GM12878 (cell line): ENCODE results near the gene SOWAHC. TPM values are rescaled to one million over a fixed set of nuclear protein-coding genes. Genes with fewer than 3 reads are reported as not detected.

Experiments
- ATAC-seq: fragments of 200-7000 bp; cut with Tn5 transposase; 3 replicates; pipeline ENCODE4 v1.9.1; 2020; ENCODE audit warnings: mild to moderate bottlenecking, moderate library complexity
- BruUV-seq: library from RNA; stranded (reverse); fragments of 400-500 nt; replicated peaks from 2 replicates; lab custom pipeline; 2021; lab: Mats Ljungman, UMichigan
- CTCF ChIA-PET: fragments of 300-600 bp; sonication (Branson Sonifier 250); formaldehyde crosslinking; extraction: SDS; loops from one replicate; lab custom pipeline; 2021; ENCODE audit warnings: inconsistent platforms; lab: Yijun Ruan, JAX
- POLR2A ChIA-PET: fragments of 350-600 bp; formaldehyde crosslinking; extraction: SDS; loops from one replicate; lab custom pipeline; 2021; ENCODE audit warnings: inconsistent platforms; lab: Charles Lee
- RAD21 ChIA-PET: fragments of 300-600 bp; sonication (Branson Sonifier 250); formaldehyde crosslinking; loops from one replicate; lab custom pipeline; 2023; ENCODE audit warnings: antibody characterized with exemption; ENCODE audit not compliant: unreplicated experiment; lab: Charles Lee
- SMC1A ChIA-PET: fragments of 300-600 bp; sonication (Branson Sonifier 250); formaldehyde crosslinking; loops from one replicate; lab custom pipeline; 2023; ENCODE audit not compliant: unreplicated experiment, uncharacterized antibody; lab: Charles Lee
- DNase-seq: peaks from one replicate; pipeline ENCODE4 v3.0.0-alpha.2; 2011; ENCODE audit warnings: low read depth, low spot score
- FAIRE-seq: peaks from 3 replicates; lab custom pipeline; 2011; peaks lifted over from hg19 to GRCh38; lab: Jason Lieb, UNC
- H2AFZ ChIP-seq: 2 replicates; pipeline ENCODE4 v1.6.0; 2011; ENCODE audit warnings: low read depth, low read length, control low read depth; ENCODE audit not compliant: control insufficient read depth
- H3K27ac ChIP-seq: 2 replicates; pipeline ENCODE4 v1.5.1; 2011; ENCODE audit warnings: control low read depth; ENCODE audit not compliant: control insufficient read depth, insufficient read depth
- H3K27me3 ChIP-seq, 2 experiments: replicated peaks in 1 of 2; 2 replicates each; pipeline versions ENCODE4 v1.6.0 to v1.6.1; 2011; ENCODE audit warnings: low read length in 1 of 2; ENCODE audit not compliant: control insufficient read depth in 2 of 2, insufficient read depth in 2 of 2
- H3K36me3 ChIP-seq, 2 experiments: 2 replicates each; pipeline ENCODE4 v1.5.1; 2011; ENCODE audit warnings: low read length in 1 of 2; ENCODE audit not compliant: control insufficient read depth in 2 of 2, insufficient read depth in 2 of 2
- H3K4me1 ChIP-seq: 2 replicates; pipeline ENCODE4 v1.6.1; 2011; ENCODE audit warnings: mild to moderate bottlenecking, low read length, moderate library complexity, mixed read lengths; ENCODE audit not compliant: control insufficient read depth, insufficient read depth
- H3K4me2 ChIP-seq: 2 replicates; pipeline ENCODE4 v1.6.0; 2011; ENCODE audit warnings: control low read depth; ENCODE audit not compliant: control insufficient read depth, insufficient read depth
- H3K4me3 ChIP-seq: fragments of 200-600 bp; sonication (generic); 2 replicates; pipeline ENCODE4 v1.5.1; 2016
- H3K79me2 ChIP-seq: 2 replicates; pipeline ENCODE4 v1.6.0; 2011; ENCODE audit warnings: low read length; ENCODE audit not compliant: control insufficient read depth, insufficient read depth
- H3K9ac ChIP-seq: 2 replicates; pipeline ENCODE4 v1.8.0; 2011; ENCODE audit warnings: low read length, control low read depth, mixed read lengths; ENCODE audit not compliant: control insufficient read depth, insufficient read depth
- H3K9me3 ChIP-seq: replicated peaks from 3 replicates; pipeline ENCODE4 v1.5.1; 2011; ENCODE audit warnings: mild to moderate bottlenecking, low read length; ENCODE audit not compliant: control insufficient read depth, insufficient read depth
- H4K20me1 ChIP-seq: 2 replicates; pipeline ENCODE4 v1.6.0; 2011; ENCODE audit not compliant: control insufficient read depth, insufficient read depth
- BACH1 ChIP-seq: fragments of 450-650 bp; IDR thresholded peaks from 2 replicates; pipeline ENCODE4 v1.6.1; 2017; ENCODE audit warnings: mild to moderate bottlenecking, borderline replicate concordance
- NFYB ChIP-seq: IDR thresholded peaks from 2 replicates; pipeline ENCODE4 v1.6.1; 2011; ENCODE audit warnings: low read depth, mild to moderate bottlenecking, low read length, improper control_type of control experiment, moderate library complexity; ENCODE audit not compliant: insufficient read depth
- RELA ChIP-seq: fragments of 450-650 bp; IDR thresholded peaks from 2 replicates; pipeline ENCODE4 v1.8.0; 2014; ENCODE audit warnings: borderline replicate concordance; ENCODE audit not compliant: partially characterized antibody
- WGBS: methylation state at CpG from one replicate; pipeline ENCODE4 v1.1.6; 2016; ENCODE audit warnings: low lambda C conversion rate; ENCODE audit not compliant: insufficient replicate concordance, insufficient coverage; ENCODE audit errors: missing lambda C conversion rate; 5-methylcytosine and 5-hydroxymethylcytosine counted together
- in situ Hi-C: fragments of 300-500 bp; cut with MboI; formaldehyde crosslinking; loops from 9 replicates; pipeline ENCODE4 v1.14.3; 2018; ENCODE audit warnings: mixed read lengths
- intact Hi-C: fragments of 100-400 bp; cut with micrococcal nuclease; formaldehyde crosslinking; loops from one replicate; pipeline ENCODE4 v1.14.2; 2022; ENCODE audit not compliant: unreplicated experiment
- polyA plus RNA-seq, 11 experiments: library from polyadenylated mRNA; depleted of rRNA in 4 of 11; unstranded in 6 of 11; stranded (reverse) in 5 of 11; fragments of >200 nt; fragmentation: Nextera tagmentation in 4 of 11; fragmentation: Illumina TruSeq in 1 of 11; extraction: Ambion mirVana in 4 of 11; extraction: Trizol in 1 of 11; gene quantifications; 1 replicate in 1 of 11; 2 replicates in 10 of 11; pipeline versions ENCODE4 v1.2.1 to v1.2.3, GENCODE V29; 2011 to 2016; ENCODE audit warnings: inconsistent platforms in 2 of 11, missing spikeins in 2 of 11, low read depth in 1 of 11
- total RNA-seq, 4 experiments: library from RNA; depleted of rRNA in 3 of 4; stranded (reverse); fragments of >200 nt in 3 of 4; fragmentation: Illumina TruSeq in 1 of 4; extraction: Trizol in 1 of 4; gene quantifications; 2 replicates each; pipeline versions ENCODE4 v1.2.1 to v1.2.3, GENCODE V29; 2013 to 2021
- TF ChIP-seq, protein P1 (sequence below): fragments of 450-650 bp; IDR thresholded peaks from 2 replicates; pipeline ENCODE4 v1.6.1; 2016; ENCODE audit warnings: mild to moderate bottlenecking, moderate library complexity, borderline replicate concordance
- TF ChIP-seq, protein P2 (sequence below): fragments of 450-650 bp; conservative IDR thresholded peaks from 2 replicates; pipeline ENCODE4 v1.6.1; 2017; ENCODE audit warnings: mild to moderate bottlenecking, moderate library complexity
- TF ChIP-seq, protein P3 (sequence below): fragments of 150-350 bp; IDR thresholded peaks from 2 replicates; pipeline ENCODE4 v1.6.1; 2016; ENCODE audit warnings: low read depth, low read length
- TF ChIP-seq, protein P4 (sequence below): fragments of 450-650 bp; IDR thresholded peaks from 2 replicates; pipeline ENCODE4 v1.6.1; 2017; ENCODE audit warnings: mild to moderate bottlenecking, moderate library complexity

SOWAHC gene
- total and polyA plus RNA-seq, 10 of the 15 experiments (the other 5 are each of a cell fraction or from before 2014, with no cell fraction given), result 0.48 to 2.6 (median 1.8) TPM

DNA sequence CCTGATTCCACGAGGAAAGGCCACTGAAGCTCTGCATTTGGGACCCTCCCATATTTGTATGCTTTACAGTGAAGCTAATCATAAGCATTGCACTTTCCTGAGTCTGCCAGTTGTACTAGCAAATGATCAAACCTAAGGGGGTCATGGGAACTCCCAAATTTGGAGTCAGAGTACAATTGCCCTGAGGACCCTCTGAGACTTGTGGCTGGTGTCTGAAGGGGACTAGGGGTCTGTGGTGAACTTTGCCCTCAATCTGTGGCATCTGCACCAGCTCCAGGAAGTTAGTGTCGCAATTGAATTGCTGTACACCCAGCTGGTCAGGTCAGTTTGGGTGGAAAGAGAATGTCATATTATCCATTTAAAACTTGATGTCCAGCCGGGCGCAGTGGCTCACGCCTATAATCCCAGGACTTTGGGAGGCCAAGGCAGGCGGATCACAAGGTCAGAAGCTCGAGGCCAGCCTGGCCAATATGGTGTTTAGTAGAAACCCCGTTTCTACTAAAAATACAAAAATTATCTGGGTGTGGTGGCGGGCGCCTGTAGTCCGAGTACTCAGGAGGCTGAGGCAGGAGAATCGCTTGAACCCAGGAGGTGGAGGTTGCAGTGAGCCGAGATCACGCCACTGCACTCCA lies 18.1 kb downstream of the SOWAHC start:
- Histone ChIP-seq H3K9ac (no peak overlapping the region), H3K4me1 (peaks cover 18% of the 10 kb centered on the region), H4K20me1 (no peaks in the 10 kb centered on the region), H2AFZ (no peak overlapping the region), H3K4me3 (no peak overlapping the region), H3K27ac (no peak overlapping the region), H3K36me3 (no peaks in the 10 kb centered on the region), H3K27me3 (no peaks in the 10 kb centered on the region), H3K79me2 (no peaks in the 10 kb centered on the region), H3K9me3 (peaks cover 2% of the 10 kb centered on the region; the same call in 2 of the 3 replicates), H3K4me2 (no peak overlapping the region)
- ChIA-PET CTCF (no interaction called here), SMC1A (interaction anchor here (0.7 kb wide), 1 partner anchor 10 kb away, joined by 3 read pairs; no protein-coding TSS in a partner anchor), RAD21 (no interaction called here), POLR2A (interaction anchor here (0.6 kb wide), 1 partner anchor 1099 kb away, joined by 4 read pairs; no protein-coding TSS in a partner anchor)
- FAIRE-seq, result no peak
- no TSS peak for BruUV-seq
- ATAC-seq, result no peak
- WGBS, result 79% methylated on average over 14 of the region's 14 CpGs
- in situ Hi-C loops (no loop called here), intact Hi-C loops (no loop called here)
- DNase-seq, result no peak
- TF ChIP-seq, protein P1, sequence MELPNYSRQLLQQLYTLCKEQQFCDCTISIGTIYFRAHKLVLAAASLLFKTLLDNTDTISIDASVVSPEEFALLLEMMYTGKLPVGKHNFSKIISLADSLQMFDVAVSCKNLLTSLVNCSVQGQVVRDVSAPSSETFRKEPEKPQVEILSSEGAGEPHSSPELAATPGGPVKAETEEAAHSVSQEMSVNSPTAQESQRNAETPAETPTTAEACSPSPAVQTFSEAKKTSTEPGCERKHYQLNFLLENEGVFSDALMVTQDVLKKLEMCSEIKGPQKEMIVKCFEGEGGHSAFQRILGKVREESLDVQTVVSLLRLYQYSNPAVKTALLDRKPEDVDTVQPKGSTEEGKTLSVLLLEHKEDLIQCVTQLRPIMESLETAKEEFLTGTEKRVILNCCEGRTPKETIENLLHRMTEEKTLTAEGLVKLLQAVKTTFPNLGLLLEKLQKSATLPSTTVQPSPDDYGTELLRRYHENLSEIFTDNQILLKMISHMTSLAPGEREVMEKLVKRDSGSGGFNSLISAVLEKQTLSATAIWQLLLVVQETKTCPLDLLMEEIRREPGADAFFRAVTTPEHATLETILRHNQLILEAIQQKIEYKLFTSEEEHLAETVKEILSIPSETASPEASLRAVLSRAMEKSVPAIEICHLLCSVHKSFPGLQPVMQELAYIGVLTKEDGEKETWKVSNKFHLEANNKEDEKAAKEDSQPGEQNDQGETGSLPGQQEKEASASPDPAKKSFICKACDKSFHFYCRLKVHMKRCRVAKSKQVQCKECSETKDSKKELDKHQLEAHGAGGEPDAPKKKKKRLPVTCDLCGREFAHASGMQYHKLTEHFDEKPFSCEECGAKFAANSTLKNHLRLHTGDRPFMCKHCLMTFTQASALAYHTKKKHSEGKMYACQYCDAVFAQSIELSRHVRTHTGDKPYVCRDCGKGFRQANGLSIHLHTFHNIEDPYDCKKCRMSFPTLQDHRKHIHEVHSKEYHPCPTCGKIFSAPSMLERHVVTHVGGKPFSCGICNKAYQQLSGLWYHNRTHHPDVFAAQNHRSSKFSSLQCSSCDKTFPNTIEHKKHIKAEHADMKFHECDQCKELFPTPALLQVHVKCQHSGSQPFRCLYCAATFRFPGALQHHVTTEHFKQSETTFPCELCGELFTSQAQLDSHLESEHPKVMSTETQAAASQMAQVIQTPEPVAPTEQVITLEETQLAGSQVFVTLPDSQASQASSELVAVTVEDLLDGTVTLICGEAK, result no peak
- TF ChIP-seq RELA (no peak), BACH1 (no peak), NFYB (no peak)
- TF ChIP-seq, protein P2, sequence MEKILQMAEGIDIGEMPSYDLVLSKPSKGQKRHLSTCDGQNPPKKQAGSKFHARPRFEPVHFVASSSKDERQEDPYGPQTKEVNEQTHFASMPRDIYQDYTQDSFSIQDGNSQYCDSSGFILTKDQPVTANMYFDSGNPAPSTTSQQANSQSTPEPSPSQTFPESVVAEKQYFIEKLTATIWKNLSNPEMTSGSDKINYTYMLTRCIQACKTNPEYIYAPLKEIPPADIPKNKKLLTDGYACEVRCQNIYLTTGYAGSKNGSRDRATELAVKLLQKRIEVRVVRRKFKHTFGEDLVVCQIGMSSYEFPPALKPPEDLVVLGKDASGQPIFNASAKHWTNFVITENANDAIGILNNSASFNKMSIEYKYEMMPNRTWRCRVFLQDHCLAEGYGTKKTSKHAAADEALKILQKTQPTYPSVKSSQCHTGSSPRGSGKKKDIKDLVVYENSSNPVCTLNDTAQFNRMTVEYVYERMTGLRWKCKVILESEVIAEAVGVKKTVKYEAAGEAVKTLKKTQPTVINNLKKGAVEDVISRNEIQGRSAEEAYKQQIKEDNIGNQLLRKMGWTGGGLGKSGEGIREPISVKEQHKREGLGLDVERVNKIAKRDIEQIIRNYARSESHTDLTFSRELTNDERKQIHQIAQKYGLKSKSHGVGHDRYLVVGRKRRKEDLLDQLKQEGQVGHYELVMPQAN, result no peak
- TF ChIP-seq, protein P3, sequence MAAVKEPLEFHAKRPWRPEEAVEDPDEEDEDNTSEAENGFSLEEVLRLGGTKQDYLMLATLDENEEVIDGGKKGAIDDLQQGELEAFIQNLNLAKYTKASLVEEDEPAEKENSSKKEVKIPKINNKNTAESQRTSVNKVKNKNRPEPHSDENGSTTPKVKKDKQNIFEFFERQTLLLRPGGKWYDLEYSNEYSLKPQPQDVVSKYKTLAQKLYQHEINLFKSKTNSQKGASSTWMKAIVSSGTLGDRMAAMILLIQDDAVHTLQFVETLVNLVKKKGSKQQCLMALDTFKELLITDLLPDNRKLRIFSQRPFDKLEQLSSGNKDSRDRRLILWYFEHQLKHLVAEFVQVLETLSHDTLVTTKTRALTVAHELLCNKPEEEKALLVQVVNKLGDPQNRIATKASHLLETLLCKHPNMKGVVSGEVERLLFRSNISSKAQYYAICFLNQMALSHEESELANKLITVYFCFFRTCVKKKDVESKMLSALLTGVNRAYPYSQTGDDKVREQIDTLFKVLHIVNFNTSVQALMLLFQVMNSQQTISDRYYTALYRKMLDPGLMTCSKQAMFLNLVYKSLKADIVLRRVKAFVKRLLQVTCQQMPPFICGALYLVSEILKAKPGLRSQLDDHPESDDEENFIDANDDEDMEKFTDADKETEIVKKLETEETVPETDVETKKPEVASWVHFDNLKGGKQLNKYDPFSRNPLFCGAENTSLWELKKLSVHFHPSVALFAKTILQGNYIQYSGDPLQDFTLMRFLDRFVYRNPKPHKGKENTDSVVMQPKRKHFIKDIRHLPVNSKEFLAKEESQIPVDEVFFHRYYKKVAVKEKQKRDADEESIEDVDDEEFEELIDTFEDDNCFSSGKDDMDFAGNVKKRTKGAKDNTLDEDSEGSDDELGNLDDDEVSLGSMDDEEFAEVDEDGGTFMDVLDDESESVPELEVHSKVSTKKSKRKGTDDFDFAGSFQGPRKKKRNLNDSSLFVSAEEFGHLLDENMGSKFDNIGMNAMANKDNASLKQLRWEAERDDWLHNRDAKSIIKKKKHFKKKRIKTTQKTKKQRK, result no peak
- TF ChIP-seq, protein P4, sequence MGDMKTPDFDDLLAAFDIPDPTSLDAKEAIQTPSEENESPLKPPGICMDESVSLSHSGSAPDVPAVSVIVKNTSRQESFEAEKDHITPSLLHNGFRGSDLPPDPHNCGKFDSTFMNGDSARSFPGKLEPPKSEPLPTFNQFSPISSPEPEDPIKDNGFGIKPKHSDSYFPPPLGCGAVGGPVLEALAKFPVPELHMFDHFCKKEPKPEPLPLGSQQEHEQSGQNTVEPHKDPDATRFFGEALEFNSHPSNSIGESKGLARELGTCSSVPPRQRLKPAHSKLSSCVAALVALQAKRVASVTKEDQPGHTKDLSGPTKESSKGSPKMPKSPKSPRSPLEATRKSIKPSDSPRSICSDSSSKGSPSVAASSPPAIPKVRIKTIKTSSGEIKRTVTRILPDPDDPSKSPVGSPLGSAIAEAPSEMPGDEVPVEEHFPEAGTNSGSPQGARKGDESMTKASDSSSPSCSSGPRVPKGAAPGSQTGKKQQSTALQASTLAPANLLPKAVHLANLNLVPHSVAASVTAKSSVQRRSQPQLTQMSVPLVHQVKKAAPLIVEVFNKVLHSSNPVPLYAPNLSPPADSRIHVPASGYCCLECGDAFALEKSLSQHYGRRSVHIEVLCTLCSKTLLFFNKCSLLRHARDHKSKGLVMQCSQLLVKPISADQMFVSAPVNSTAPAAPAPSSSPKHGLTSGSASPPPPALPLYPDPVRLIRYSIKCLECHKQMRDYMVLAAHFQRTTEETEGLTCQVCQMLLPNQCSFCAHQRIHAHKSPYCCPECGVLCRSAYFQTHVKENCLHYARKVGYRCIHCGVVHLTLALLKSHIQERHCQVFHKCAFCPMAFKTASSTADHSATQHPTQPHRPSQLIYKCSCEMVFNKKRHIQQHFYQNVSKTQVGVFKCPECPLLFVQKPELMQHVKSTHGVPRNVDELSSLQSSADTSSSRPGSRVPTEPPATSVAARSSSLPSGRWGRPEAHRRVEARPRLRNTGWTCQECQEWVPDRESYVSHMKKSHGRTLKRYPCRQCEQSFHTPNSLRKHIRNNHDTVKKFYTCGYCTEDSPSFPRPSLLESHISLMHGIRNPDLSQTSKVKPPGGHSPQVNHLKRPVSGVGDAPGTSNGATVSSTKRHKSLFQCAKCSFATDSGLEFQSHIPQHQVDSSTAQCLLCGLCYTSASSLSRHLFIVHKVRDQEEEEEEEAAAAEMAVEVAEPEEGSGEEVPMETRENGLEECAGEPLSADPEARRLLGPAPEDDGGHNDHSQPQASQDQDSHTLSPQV, result no peak
